Stimulated activated CD8-positive, alpha-beta memory T cell treated with anti-CD3 and anti-CD28 coated beads, Interleukin-15, amount 100 ng/mL, for 4 hours (primary cell): Measurements from ENCODE around the gene ASTN2.

Experiments used
- DNase-seq, 2 donors: peaks; one replicate each; pipeline ENCODE4 v3.0.0-alpha.2; 2020; ENCODE audit warnings: low read depth in 2 of 2

Gene ASTN2

GRCh38 chr9:116632990-116633838 lies 781.6 kb downstream of the ASTN2 start:
- DNase-seq = no peak

GRCh38 chr9:116629634-116630033 lies 785.2 kb downstream of the ASTN2 start:
- DNase-seq = no peak

- no peak for DNase-seq
These were observed 786.1 kb downstream of the ASTN2 start for GRCh38 chr9:116628716-116629115.

- no peak for DNase-seq
These were observed 787.4 kb downstream of the ASTN2 start for GRCh38 chr9:116627433-116627832.

GRCh38 chr9:116626762-116627161 lies 788.1 kb downstream of the ASTN2 start:
- DNase-seq = no peak

GRCh38 chr9:116623715-116624114 lies 791.1 kb downstream of the ASTN2 start:
- DNase-seq = no peak

- DNase-seq = no peak
These were observed 797.5 kb downstream of the ASTN2 start for GRCh38 chr9:116617389-116617788.

GRCh38 chr9:116616304-116616914 lies 798.4 kb downstream of the ASTN2 start:
- DNase-seq = no peak

- DNase-seq = no peak
These were observed 806.8 kb downstream of the ASTN2 start for GRCh38 chr9:116608064-116608463.

- DNase-seq = no peak
These were observed 808.9 kb downstream of the ASTN2 start for GRCh38 chr9:116605904-116606341.

GRCh38 chr9:116605060-116605459 lies 809.8 kb downstream of the ASTN2 start:
- DNase-seq = no peak

- no peak for DNase-seq
These were observed 810.6 kb downstream of the ASTN2 start for GRCh38 chr9:116604251-116604650.

GRCh38 chr9:116599342-116599884 lies 815.4 kb downstream of the ASTN2 start:
- no peak for DNase-seq

- no peak for DNase-seq
These were observed 818.2 kb downstream of the ASTN2 start for GRCh38 chr9:116596646-116597045.

- DNase-seq = no peak
These were observed 820.3 kb downstream of the ASTN2 start for GRCh38 chr9:116594547-116594946.

GRCh38 chr9:116592970-116593369 lies 821.9 kb downstream of the ASTN2 start:
- no peak for DNase-seq

- DNase-seq = no peak
These were observed 825.2 kb downstream of the ASTN2 start for GRCh38 chr9:116589392-116590354.

GRCh38 chr9:116587919-116588318 lies 826.9 kb downstream of the ASTN2 start:
- DNase-seq = no peak

GRCh38 chr9:116585896-116586295 lies 829.0 kb downstream of the ASTN2 start:
- DNase-seq = no peak

- DNase-seq = no peak
These were observed 829.7 kb downstream of the ASTN2 start for GRCh38 chr9:116585204-116585603.

GRCh38 chr9:116580853-116581252 lies 834.0 kb downstream of the ASTN2 start:
- no peak for DNase-seq

- DNase-seq = no peak
These were observed 838.5 kb downstream of the ASTN2 start for GRCh38 chr9:116576386-116576785.
